ENCODE measurements around the gene NHSL2.

- TF ChIP-seq CTCF (conservative IDR thresholded peaks at IDR 0.05; ENCODE audit: low read depth, low read length) (no peak), EZH2 (IDR thresholded peaks at IDR 0.05; ENCODE audit: low read length, unreplicated experiment) (no peak), EZH2phosphoT487 (IDR thresholded peaks at IDR 0.05; ENCODE audit: borderline replicate concordance, low read length) (no peak)
Measured at GRCh38 chrX:72137846-72138495, 227.3 kb downstream of the NHSL2 start.
